ENCODE data around the gene STPG3. TPM values are rescaled to one million over a fixed set of nuclear protein-coding genes. Genes with fewer than 3 reads are reported as not detected.

The STPG3 gene
- total and polyA plus RNA-seq, 9 of the 15 experiments (the other 6 are each of a cell fraction or from before 2014, with no cell fraction given) = not detected

DNA sequence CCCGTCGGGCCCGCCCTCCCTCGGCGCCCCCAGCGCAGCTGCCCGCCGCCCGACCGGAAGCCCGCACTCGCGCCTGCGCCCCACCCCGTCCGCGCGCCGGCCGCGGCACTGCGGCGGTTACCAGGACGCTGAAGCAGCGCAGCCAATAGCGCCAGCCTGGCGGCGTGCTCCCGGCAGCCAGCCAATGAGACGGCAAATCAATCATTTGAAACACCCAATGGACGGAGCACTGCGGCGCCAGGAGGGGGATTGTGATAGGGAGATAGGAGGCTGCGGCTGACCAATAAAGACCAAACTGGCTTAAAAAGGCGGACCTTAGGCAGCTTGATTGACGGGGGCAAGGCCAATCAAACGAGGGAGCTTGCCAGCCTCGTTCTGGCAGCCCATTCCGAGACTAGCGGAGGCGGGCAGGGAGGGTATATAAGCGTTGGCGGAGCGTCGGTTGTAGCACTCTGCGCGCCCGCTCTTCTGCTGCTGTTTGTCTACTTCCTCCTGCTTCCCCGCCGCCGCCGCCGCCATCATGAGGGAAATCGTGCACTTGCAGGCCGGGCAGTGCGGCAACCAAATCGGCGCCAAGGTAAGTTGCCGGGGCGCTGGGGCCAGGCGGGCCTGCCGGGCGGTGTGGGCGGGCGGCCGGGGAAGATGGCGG is 10.1 kb upstream of the STPG3 start, which contains the start of gene TUBB4B (continued):
- TF ChIP-seq TSHZ1 (CRISPR knock-in tag; IDR thresholded peaks at IDR 0.05) (no peak), SPI1 (IDR thresholded peaks at IDR 0.05; ENCODE audit: borderline replicate concordance, low read depth, low read length) (no peak), EP400 (IDR thresholded peaks at IDR 0.05) (no peak), OTX1 (CRISPR knock-in tag; IDR thresholded peaks at IDR 0.05) (peak; percentile 82; the same call in 1 of the 2 replicates), FOXP4 (CRISPR knock-in tag; IDR thresholded peaks at IDR 0.05; ENCODE audit: borderline replicate concordance) (peak; percentile 72; the same call in 1 of the 2 replicates), ZNF780A (CRISPR knock-in tag; IDR thresholded peaks at IDR 0.05) (no peak), ZNF165 (CRISPR knock-in tag; IDR thresholded peaks at IDR 0.05; ENCODE audit: borderline replicate concordance) (no peak), ZNF274 (IDR thresholded peaks at IDR 0.05; ENCODE audit: borderline replicate concordance, low read depth, low read length) (no peak)
- TF ChIP-seq, protein P1, sequence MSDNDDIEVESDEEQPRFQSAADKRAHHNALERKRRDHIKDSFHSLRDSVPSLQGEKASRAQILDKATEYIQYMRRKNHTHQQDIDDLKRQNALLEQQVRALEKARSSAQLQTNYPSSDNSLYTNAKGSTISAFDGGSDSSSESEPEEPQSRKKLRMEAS (CRISPR knock-in tag; IDR thresholded peaks at IDR 0.05) = no peak
